H1 (cell line): ENCODE data around the gene RABL6. TPM values are rescaled to one million over a fixed set of nuclear protein-coding genes. Genes with fewer than 3 reads are reported as not detected.

ENCODE experiments used
- CTCF ChIA-PET: fragments of 300-600 bp; sonication (Branson Sonifier 250); formaldehyde crosslinking; loops from one replicate; lab custom pipeline; 2021; ENCODE audit not compliant: partially characterized antibody; lab: Charles Lee
- POLR2A ChIA-PET: fragments of 300-600 bp; sonication (Branson Sonifier 250); formaldehyde crosslinking; loops from one replicate; lab custom pipeline; 2021; ENCODE audit warnings: inconsistent platforms; ENCODE audit not compliant: partially characterized antibody; lab: Charles Lee
- DNase-seq, 2 experiments: peaks; one replicate each; pipeline versions ENCODE4 v3.0.0 to v3.0.0-alpha.2; 2010 to 2022; ENCODE audit warnings: low spot score in 2 of 2, low read depth in 1 of 2, mixed read lengths in 1 of 2
- FAIRE-seq: peaks from 2 replicates; lab custom pipeline; 2011; peaks lifted over from hg19 to GRCh38; lab: Jason Lieb, UNC
- H2AFZ ChIP-seq: 2 replicates; pipeline ENCODE4 v1.8.1; 2012; ENCODE audit warnings: low read length, inconsistent platforms
- H2AK5ac ChIP-seq: 2 replicates; pipeline ENCODE4 v1.6.1; 2013; ENCODE audit warnings: low read depth, low read length
- H2BK120ac ChIP-seq: replicated peaks from 2 replicates; pipeline ENCODE3; 2013; ENCODE audit warnings: low read depth, low read length, inconsistent platforms
- H2BK12ac ChIP-seq: 2 replicates; pipeline ENCODE4 v1.6.1; 2013; ENCODE audit warnings: low read depth, low read length
- H2BK15ac ChIP-seq: 2 replicates; pipeline ENCODE4 v1.6.1; 2013; ENCODE audit warnings: low read length
- H2BK20ac ChIP-seq: 2 replicates; pipeline ENCODE4 v1.6.1; 2013; ENCODE audit warnings: low read length
- H2BK5ac ChIP-seq: 2 replicates; pipeline ENCODE4 v1.6.1; 2013; ENCODE audit warnings: low read depth, low read length
- H3K14ac ChIP-seq: 2 replicates; pipeline ENCODE4 v1.6.1; 2013; ENCODE audit warnings: inconsistent platforms; ENCODE audit not compliant: insufficient read length
- H3K18ac ChIP-seq: 2 replicates; pipeline ENCODE4 v1.6.1; 2013; ENCODE audit warnings: low read length; ENCODE audit errors: extremely low read depth
- H3K23ac ChIP-seq: 2 replicates; pipeline ENCODE4 v1.6.1; 2013; ENCODE audit warnings: inconsistent platforms; ENCODE audit not compliant: insufficient read length
- H3K23me2 ChIP-seq: 2 replicates; pipeline ENCODE4 v1.6.1; 2013; ENCODE audit warnings: low read depth, low read length
- H3K27ac ChIP-seq: 2 replicates; pipeline ENCODE4 v1.6.1; 2011; ENCODE audit warnings: low read depth, low read length, inconsistent platforms
- H3K27me3 ChIP-seq, 4 experiments: replicated peaks in 1 of 4; 1 replicate in 1 of 4; 2 replicates in 3 of 4; pipeline versions ENCODE4 v1.6.1 to v1.8.1; 2011 to 2013; ENCODE audit warnings: low read length in 3 of 4, mild to moderate bottlenecking in 3 of 4, inconsistent platforms in 2 of 4, mixed read lengths in 2 of 4, moderate library complexity in 1 of 4; ENCODE audit not compliant: control insufficient read depth in 3 of 4, insufficient read depth in 3 of 4; ENCODE audit errors: extremely low read depth in 1 of 4
- H3K36me3 ChIP-seq, 4 experiments: 2 replicates each; pipeline versions ENCODE4 v1.6.1 to v1.8.1; 2011 to 2013; ENCODE audit warnings: mild to moderate bottlenecking in 4 of 4, low read length in 3 of 4, moderate library complexity in 2 of 4, control low read depth in 1 of 4, inconsistent platforms in 1 of 4; ENCODE audit not compliant: insufficient read depth in 4 of 4, control insufficient read depth in 2 of 4
- H3K4ac ChIP-seq: replicated peaks from 2 replicates; pipeline ENCODE3; 2013; ENCODE audit warnings: low read length, low read depth, mixed read lengths, inconsistent platforms; ENCODE audit not compliant: insufficient read length
- H3K4me1 ChIP-seq, 4 experiments: replicated peaks in 1 of 4; 1 replicate in 1 of 4; 2 replicates in 3 of 4; pipeline versions ENCODE4 v1.6.1 to v1.8.1; 2011 to 2013; ENCODE audit warnings: low read length in 3 of 4, inconsistent platforms in 2 of 4, mixed read lengths in 1 of 4; ENCODE audit not compliant: insufficient read depth in 4 of 4, control insufficient read depth in 3 of 4
- H3K4me2 ChIP-seq, 2 experiments: 2 replicates each; pipeline versions ENCODE4 v1.6.1 to v1.8.1; 2011 to 2013; ENCODE audit warnings: low read depth in 2 of 2, low read length in 2 of 2, control low read depth in 1 of 2, inconsistent platforms in 1 of 2, mild to moderate bottlenecking in 1 of 2; ENCODE audit not compliant: insufficient read depth in 1 of 2
- H3K4me3 ChIP-seq, 4 experiments: fragments of 200-600, 300-600 bp in 1 of 4; sonication (generic), shearing (Covaris generic), sonication (Bioruptor Twin) in 1 of 4; 2 replicates each; pipeline versions ENCODE4 v1.5.1 to v1.8.1; 2011 to 2016; ENCODE audit warnings: low read length in 4 of 4, low read depth in 3 of 4, control low read depth in 2 of 4, inconsistent platforms in 2 of 4, mild to moderate bottlenecking in 2 of 4, mixed read lengths in 1 of 4, moderate library complexity in 1 of 4; ENCODE audit not compliant: insufficient read depth in 2 of 4; ENCODE audit errors: extremely low read depth in 1 of 4
- H3K56ac ChIP-seq: replicated peaks from 2 replicates; pipeline ENCODE3; 2013; ENCODE audit warnings: low read depth, mild to moderate bottlenecking, mixed read lengths, low read length, inconsistent platforms; ENCODE audit not compliant: insufficient read length
- H3K79me1 ChIP-seq: 2 replicates; pipeline ENCODE4 v1.6.1; 2013; ENCODE audit warnings: low read depth, low read length, control low read depth
- H3K79me2 ChIP-seq, 2 experiments: 2 replicates each; pipeline versions ENCODE4 v1.6.1 to v1.8.1; 2012 to 2013; ENCODE audit warnings: low read length in 2 of 2, mild to moderate bottlenecking in 2 of 2, inconsistent platforms in 1 of 2; ENCODE audit not compliant: insufficient read depth in 2 of 2, control insufficient read depth in 1 of 2
- H3K9ac ChIP-seq, 4 experiments: replicated peaks in 1 of 4; 1 replicate in 1 of 4; 2 replicates in 3 of 4; pipeline versions ENCODE4 v1.6.1 to v1.8.1; 2011 to 2013; ENCODE audit warnings: low read depth in 3 of 4, low read length in 3 of 4, control low read depth in 2 of 4, mild to moderate bottlenecking in 2 of 4, moderate library complexity in 2 of 4, inconsistent platforms in 1 of 4; ENCODE audit errors: extremely low read depth in 1 of 4
- H3K9me3 ChIP-seq, 2 experiments: 2 replicates each; pipeline versions ENCODE4 v1.6.1 to v1.8.1; 2012 to 2013; ENCODE audit warnings: mild to moderate bottlenecking in 2 of 2, moderate library complexity in 2 of 2, control low read depth in 1 of 2, inconsistent platforms in 1 of 2, low read depth in 1 of 2, low read length in 1 of 2, mixed read lengths in 1 of 2; ENCODE audit not compliant: insufficient read depth in 2 of 2
- H4K20me1 ChIP-seq, 2 experiments: replicated peaks in 1 of 2; 2 replicates each; pipeline versions ENCODE3 to v1.8.1; 2011 to 2013; ENCODE audit warnings: inconsistent platforms in 2 of 2, low read length in 2 of 2, mild to moderate bottlenecking in 1 of 2; ENCODE audit not compliant: insufficient read depth in 2 of 2, control insufficient read depth in 1 of 2
- H4K5ac ChIP-seq: 2 replicates; pipeline ENCODE4 v1.6.1; 2013; ENCODE audit warnings: low read length, low read depth, mixed read lengths, inconsistent platforms; ENCODE audit not compliant: insufficient read length
- H4K8ac ChIP-seq: 2 replicates; pipeline ENCODE4 v1.8.0; 2013; ENCODE audit warnings: mild to moderate bottlenecking, moderate library complexity, low read length, inconsistent platforms; ENCODE audit not compliant: insufficient read depth; ENCODE audit errors: extremely low read depth
- H4K91ac ChIP-seq: replicated peaks from 2 replicates; pipeline ENCODE3; 2013; ENCODE audit warnings: low read length, mixed read lengths, inconsistent platforms; ENCODE audit not compliant: insufficient read length
- ASH2L ChIP-seq: fragments of 200-600, 300-600 bp; sonication (generic); IDR thresholded peaks from one replicate; pipeline ENCODE4 v1.7.1; 2017; ENCODE audit warnings: low read length
- BRCA1 ChIP-seq: IDR thresholded peaks from 2 replicates; pipeline ENCODE4 v1.6.1; 2012; ENCODE audit warnings: low read depth, low read length, improper control_type of control experiment
- EGR1 ChIP-seq: IDR thresholded peaks from 2 replicates; pipeline ENCODE4 v1.6.1; 2011; ENCODE audit warnings: low read depth, low read length, borderline replicate concordance
- FOSL1 ChIP-seq: IDR thresholded peaks from 2 replicates; pipeline ENCODE4 v1.6.1; 2011; ENCODE audit warnings: mild to moderate bottlenecking, low read depth, low read length, moderate library complexity; ENCODE audit not compliant: insufficient read depth
- GTF2F1 ChIP-seq: IDR thresholded peaks from 2 replicates; pipeline ENCODE4 v1.6.1; 2012; ENCODE audit warnings: low read depth, low read length, improper control_type of control experiment, borderline replicate concordance
- RBBP5 ChIP-seq: IDR thresholded peaks from 2 replicates; pipeline ENCODE4 v1.7.1; 2012; ENCODE audit warnings: low read depth, mild to moderate bottlenecking, inconsistent platforms, low read length, moderate library complexity, borderline replicate concordance
- SP4 ChIP-seq: IDR thresholded peaks from 2 replicates; pipeline ENCODE4 v1.6.1; 2012; ENCODE audit warnings: low read length, inconsistent platforms
- TEAD4 ChIP-seq: IDR thresholded peaks from 2 replicates; pipeline ENCODE4 v1.6.1; 2012; ENCODE audit warnings: low read depth, low read length, inconsistent platforms, mixed read lengths
- WGBS, 2 experiments: shearing (Covaris generic) in 1 of 2; methylation state at CpG; one replicate each; pipeline versions ENCODE4 v1.1.6 to v1.1.7; 2013 to 2015; ENCODE audit warnings: low lambda C conversion rate in 2 of 2, mixed read lengths in 2 of 2, inconsistent platforms in 1 of 2, low coverage in 1 of 2, missing lambda C conversion rate in 1 of 2; ENCODE audit not compliant: insufficient replicate concordance in 2 of 2, insufficient coverage in 1 of 2, insufficient read length in 1 of 2; ENCODE audit errors: extremely low coverage in 1 of 2, missing lambda C conversion rate in 1 of 2; 5-methylcytosine and 5-hydroxymethylcytosine counted together
- polyA plus RNA-seq, 7 experiments: library from polyadenylated mRNA; depleted of rRNA in 3 of 7; stranded (reverse) in 5 of 7; unstranded in 2 of 7; fragments of >200 nt in 5 of 7; fragments of 200-250 nt in 2 of 7; gene quantifications; 1 replicate in 5 of 7; 2 replicates in 1 of 7; 4 replicates in 1 of 7; pipeline versions ENCODE4 v1.2.1 to v1.2.3, GENCODE V29; 2011 to 2013; ENCODE audit warnings: missing spikeins in 2 of 7, mixed read lengths in 2 of 7
- total RNA-seq: library from RNA; stranded (reverse); fragmentation: NEBNext Ultra II Directional; extraction: Animal tissue kit (Norgen Biotek cat#: 25700); gene quantifications from 2 replicates; pipeline ENCODE4 v1.2.1, GENCODE V29; 2021
- TF ChIP-seq, protein P1 (sequence below): IDR thresholded peaks from 2 replicates; pipeline ENCODE4 v1.6.1; 2012; ENCODE audit warnings: low read length, inconsistent platforms

RABL6 gene
- total and polyA plus RNA-seq, 2 of the 8 experiments (the other 6 are each of a cell fraction or from before 2014, with no cell fraction given) = 70.1 to 130 TPM

DNA sequence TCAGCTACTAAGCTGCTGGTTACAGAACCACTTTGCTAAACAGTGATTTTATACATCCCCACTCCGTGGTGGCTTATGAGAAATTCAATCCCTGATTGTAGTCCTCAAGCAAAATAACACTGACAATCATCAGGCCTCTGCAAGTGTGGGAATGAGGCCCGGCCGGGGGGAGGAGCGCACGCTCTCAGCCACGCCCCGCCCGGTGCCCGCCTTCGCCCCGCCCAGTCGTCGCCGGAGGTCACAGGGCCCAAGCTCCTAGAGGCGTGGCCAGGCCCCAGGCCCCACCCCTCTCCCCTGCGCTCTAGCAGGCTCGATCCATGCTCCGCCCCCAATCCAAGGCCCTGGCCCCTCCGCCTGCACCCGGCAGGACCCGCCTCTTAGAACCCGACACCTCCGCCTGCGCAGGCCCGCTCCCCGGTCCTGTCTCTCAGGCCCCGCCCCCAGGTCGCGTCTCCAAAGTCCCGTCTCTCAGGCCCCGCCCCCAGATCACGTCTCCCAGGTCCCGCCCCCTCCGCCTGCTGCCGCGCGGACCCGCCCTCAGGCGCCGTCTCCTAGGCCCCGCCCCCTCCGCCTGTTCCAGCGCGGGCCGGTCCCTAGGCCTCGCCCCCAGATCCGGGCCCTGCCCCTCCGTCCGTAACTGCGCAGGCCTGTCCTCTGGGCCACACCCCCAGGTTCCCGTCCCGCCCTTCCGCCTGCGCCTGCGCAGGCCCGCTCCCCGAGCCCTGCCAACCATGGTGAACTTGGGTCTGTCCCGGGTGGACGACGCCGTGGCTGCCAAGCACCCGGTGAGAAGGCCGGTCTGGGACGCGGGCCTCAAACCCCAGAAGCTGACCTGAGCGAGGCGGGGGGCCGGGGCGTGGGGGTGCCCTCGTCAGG, 16.9 kb upstream of the RABL6 start, which contains the start of gene TMEM141:
Gene TMEM141, plus strand, starts transcription at position 705 of the 876 bp plus-strand sequence. Its CDS starts 27 bp downstream, at position 732.
- no peak within 1 kb of the TSS for H2BK20ac ChIP-seq
- no peaks in the 10 kb centered on the region for H3K36me3 ChIP-seq
- FAIRE-seq (no peak), DNase-seq (peak; percentile 99 to 100)
- no peak within 1 kb of the TSS; the same call in 1 of the 2 replicates for H3K18ac ChIP-seq
- no peaks in the 10 kb centered on the region for H3K27me3 ChIP-seq
- H3K14ac ChIP-seq = no peak within 1 kb of the TSS
- 2% methylated on average over 44 of the region's 70 CpGs; no CpG with 5 or more reads in 1 of the 2 experiments for WGBS, 2 experiments
- H3K79me1 ChIP-seq = no peaks in the 10 kb centered on the region; the same call in 1 of the 2 replicates
- peak within 1 kb of the TSS in 3 of 4 experiments; percentile 33 to 71 (median 69); a peak in 5 of 7 replicates for H3K9ac ChIP-seq
- peaks cover 0 to 8% of the 10 kb centered on the region in 2 experiments for H4K20me1 ChIP-seq
- H4K5ac ChIP-seq = peak within 1 kb of the TSS; percentile 28
- H3K23me2 ChIP-seq = no peaks in the 10 kb centered on the region; the same call in 1 of the 2 replicates
- peak within 1 kb of the TSS; percentile 61 for H4K91ac ChIP-seq
- peaks cover 0 to 7% (median 3%) of the 10 kb centered on the region in 4 experiments; a peak in 4 of 7 replicates for H3K4me1 ChIP-seq
- H3K9me3 ChIP-seq = no peaks in the 10 kb centered on the region
- H2BK15ac ChIP-seq = 0 out of 2 replicates have a peak within 1 kb of the TSS, but pooled peaks have one; percentile 25
- H2BK5ac ChIP-seq = peak within 1 kb of the TSS; percentile 77; the same call in 1 of the 2 replicates
- CTCF ChIA-PET = interaction anchor here (0.6 to 1.2 kb wide), 3 partner anchors 9 to 244 kb away, joined by 3 to 4 read pairs (median 4); no protein-coding TSS in a partner anchor
- POLR2A ChIA-PET = no interaction called here
- H2AFZ ChIP-seq = no peak within 1 kb of the TSS
- peak within 1 kb of the TSS; percentile 27 for H3K4ac ChIP-seq
- no peak within 1 kb of the TSS for H2AK5ac ChIP-seq
- H3K23ac ChIP-seq = no peak within 1 kb of the TSS
- H2BK12ac ChIP-seq = no peak within 1 kb of the TSS; the same call in 1 of the 2 replicates
- H4K8ac ChIP-seq = peak within 1 kb of the TSS; percentile 59; the same call in 1 of the 2 replicates
- no peak within 1 kb of the TSS for H3K56ac ChIP-seq
- no peaks in the 10 kb centered on the region for H3K79me2 ChIP-seq
- no peak within 1 kb of the TSS for H2BK120ac ChIP-seq
- peak within 1 kb of the TSS; percentile 78 for H3K27ac ChIP-seq
- peak within 1 kb of the TSS; percentile 61 to 84 (median 81) for H3K4me3 ChIP-seq
- H3K4me2 ChIP-seq = peak within 1 kb of the TSS; percentile 71 to 94
- TF ChIP-seq EGR1 = no peak; the same call in 1 of the 2 replicates
- TF ChIP-seq GTF2F1 = no peak
- TF ChIP-seq RBBP5 = no peak
- TF ChIP-seq, protein P1, sequence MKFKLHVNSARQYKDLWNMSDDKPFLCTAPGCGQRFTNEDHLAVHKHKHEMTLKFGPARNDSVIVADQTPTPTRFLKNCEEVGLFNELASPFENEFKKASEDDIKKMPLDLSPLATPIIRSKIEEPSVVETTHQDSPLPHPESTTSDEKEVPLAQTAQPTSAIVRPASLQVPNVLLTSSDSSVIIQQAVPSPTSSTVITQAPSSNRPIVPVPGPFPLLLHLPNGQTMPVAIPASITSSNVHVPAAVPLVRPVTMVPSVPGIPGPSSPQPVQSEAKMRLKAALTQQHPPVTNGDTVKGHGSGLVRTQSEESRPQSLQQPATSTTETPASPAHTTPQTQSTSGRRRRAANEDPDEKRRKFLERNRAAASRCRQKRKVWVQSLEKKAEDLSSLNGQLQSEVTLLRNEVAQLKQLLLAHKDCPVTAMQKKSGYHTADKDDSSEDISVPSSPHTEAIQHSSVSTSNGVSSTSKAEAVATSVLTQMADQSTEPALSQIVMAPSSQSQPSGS = no peak
- no peak for TF ChIP-seq ASH2L
- no peak for TF ChIP-seq TEAD4
- TF ChIP-seq FOSL1 = no peak
- TF ChIP-seq BRCA1 = no peak
- no peak for TF ChIP-seq SP4
